ENCODE data around the gene CASKIN2.

- TF ChIP-seq CTCF (IDR thresholded peaks at IDR 0.05) = no peak
- TF ChIP-seq POLR2A (IDR thresholded peaks at IDR 0.05) = no peak
Observed at GRCh38 chr17:75547091-75547490, 31.8 kb upstream of the CASKIN2 start.
